Natural killer cell (primary cell): ENCODE measurements around the gene P2RX4. TPM values are rescaled to one million over a fixed set of nuclear protein-coding genes. Genes with fewer than 3 reads are reported as not detected.

ENCODE experiments used
- ATAC-seq, 3 donors: fragments of 150-1000 bp in 2 of 3; fragments of 200-7000 bp in 1 of 3; cut with Tn5 transposase; 1 replicate in 1 of 3; 2 replicates in 2 of 3; pipeline ENCODE4 v1.10.0; 2021; ENCODE audit warnings: mild to moderate bottlenecking in 2 of 3, moderate library complexity in 2 of 3
- DNase-seq, 2 donors: peaks; one replicate each; pipeline versions ENCODE4 v3.0.0 to v3.0.0-alpha.2; 2013 to 2021; ENCODE audit warnings: mixed read lengths in 1 of 2
- H3K27ac ChIP-seq: one replicate; pipeline ENCODE4 v1.5.1; 2013; ENCODE audit warnings: mild to moderate bottlenecking, low read length
- H3K27me3 ChIP-seq: one replicate; pipeline ENCODE4 v1.6.1; 2013; ENCODE audit warnings: low read length; ENCODE audit not compliant: control insufficient read depth, insufficient read depth
- H3K36me3 ChIP-seq: one replicate; pipeline ENCODE4 v1.6.1; 2013; ENCODE audit warnings: low read length; ENCODE audit not compliant: control insufficient read depth, insufficient read depth
- H3K4me1 ChIP-seq: one replicate; pipeline ENCODE4 v1.6.1; 2013; ENCODE audit warnings: low read length; ENCODE audit not compliant: control insufficient read depth, insufficient read depth
- H3K4me3 ChIP-seq: one replicate; pipeline ENCODE4 v1.5.1; 2013; ENCODE audit warnings: low read length
- H3K9me3 ChIP-seq: one replicate; pipeline ENCODE4 v1.6.1; 2013; ENCODE audit warnings: low read length; ENCODE audit not compliant: control insufficient read depth, insufficient read depth
- H3K27ac Mint-ChIP-seq, 2 donors: one replicate each; pipeline ENCODE4 v1.8.0; 2022; ENCODE audit warnings: mild to moderate bottlenecking in 2 of 2, mixed read lengths in 2 of 2, moderate library complexity in 1 of 2
- H3K27me3 Mint-ChIP-seq, 2 donors: one replicate each; pipeline ENCODE4 v1.8.0; 2022; ENCODE audit warnings: low read depth in 2 of 2, mixed read lengths in 2 of 2
- H3K36me3 Mint-ChIP-seq: one replicate; pipeline ENCODE4 v1.8.0; 2022; ENCODE audit warnings: mixed read lengths
- H3K4me1 Mint-ChIP-seq, 2 donors: one replicate each; pipeline ENCODE4 v1.8.0; 2022; ENCODE audit warnings: mixed read lengths in 2 of 2
- H3K4me3 Mint-ChIP-seq: one replicate; pipeline ENCODE4 v1.8.0; 2022; ENCODE audit warnings: mild to moderate bottlenecking, moderate library complexity, mixed read lengths
- H3K9me3 Mint-ChIP-seq, 2 donors: one replicate each; pipeline ENCODE4 v1.8.0; 2022; ENCODE audit warnings: mixed read lengths in 2 of 2
- WGBS: methylation state at CpG from one replicate; pipeline ENCODE4 v1.1.7; 2013; ENCODE audit warnings: missing lambda C conversion rate; ENCODE audit not compliant: insufficient coverage; 5-methylcytosine and 5-hydroxymethylcytosine counted together
- intact Hi-C: fragments of 100-400 bp; cut with micrococcal nuclease; formaldehyde crosslinking; loops from one replicate; pipeline ENCODE4 v1.14.2; 2022
- total RNA-seq, 4 donors: library from RNA; stranded (reverse); fragments of 120-200 nt in 1 of 4; gene quantifications; one replicate each; pipeline versions ENCODE4 v1.2.3 to v1.2.4, GENCODE V29; 2013 to 2022
- TF ChIP-seq, protein P1 (sequence below): fragments of 200-600 bp; IDR thresholded peaks from one replicate; pipeline ENCODE4 v1.8.0; 2022; ENCODE audit warnings: antibody characterized with exemption

Gene P2RX4
- total RNA-seq, 3 donors from 2014 or later (not counting 1 experiment from before 2014, with no cell fraction given) = 34.8 to 39.3 (median 38.2) TPM

DNA sequence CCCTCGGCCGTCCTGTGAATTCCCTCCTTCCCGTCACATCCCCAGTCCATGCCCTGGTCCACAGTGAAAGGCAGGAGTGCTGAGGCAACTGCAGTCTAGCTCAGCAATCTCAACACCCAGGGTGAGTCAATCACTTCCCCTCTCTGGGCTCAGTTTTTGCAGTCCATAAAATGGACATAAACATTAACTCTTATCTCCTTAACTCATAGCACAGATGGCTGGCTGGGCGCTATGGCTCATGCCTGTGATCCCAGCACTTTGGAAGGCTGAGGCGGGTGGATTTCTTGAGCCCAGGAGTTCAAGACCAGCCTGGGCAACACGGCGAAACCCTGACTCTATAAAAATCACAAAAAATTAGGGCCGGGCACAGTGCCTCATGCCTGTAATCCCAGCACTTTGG is 54.2 kb downstream of the P2RX4 start:
- Mint-ChIP-seq H3K4me3 (no peak overlapping the region), H3K27ac (no peak overlapping the region), H3K27me3 (no peaks in the 10 kb centered on the region), H3K36me3 (peaks cover 5% of the 10 kb centered on the region), H3K4me1 (no peaks in the 10 kb centered on the region), H3K9me3 (no peaks in the 10 kb centered on the region)
- WGBS = 96% methylated on average over 8 of the region's 8 CpGs
- DNase-seq (no peak), ATAC-seq (no peak)
- peaks cover 33% of the 10 kb centered on the region for H3K36me3 ChIP-seq
- no peaks in the 10 kb centered on the region for H3K9me3 ChIP-seq
- intact Hi-C loops = no loop called here
- no peaks in the 10 kb centered on the region for H3K4me1 ChIP-seq
- no peak overlapping the region for H3K4me3 ChIP-seq
- H3K27ac ChIP-seq = no peak overlapping the region
- TF ChIP-seq, protein P1, sequence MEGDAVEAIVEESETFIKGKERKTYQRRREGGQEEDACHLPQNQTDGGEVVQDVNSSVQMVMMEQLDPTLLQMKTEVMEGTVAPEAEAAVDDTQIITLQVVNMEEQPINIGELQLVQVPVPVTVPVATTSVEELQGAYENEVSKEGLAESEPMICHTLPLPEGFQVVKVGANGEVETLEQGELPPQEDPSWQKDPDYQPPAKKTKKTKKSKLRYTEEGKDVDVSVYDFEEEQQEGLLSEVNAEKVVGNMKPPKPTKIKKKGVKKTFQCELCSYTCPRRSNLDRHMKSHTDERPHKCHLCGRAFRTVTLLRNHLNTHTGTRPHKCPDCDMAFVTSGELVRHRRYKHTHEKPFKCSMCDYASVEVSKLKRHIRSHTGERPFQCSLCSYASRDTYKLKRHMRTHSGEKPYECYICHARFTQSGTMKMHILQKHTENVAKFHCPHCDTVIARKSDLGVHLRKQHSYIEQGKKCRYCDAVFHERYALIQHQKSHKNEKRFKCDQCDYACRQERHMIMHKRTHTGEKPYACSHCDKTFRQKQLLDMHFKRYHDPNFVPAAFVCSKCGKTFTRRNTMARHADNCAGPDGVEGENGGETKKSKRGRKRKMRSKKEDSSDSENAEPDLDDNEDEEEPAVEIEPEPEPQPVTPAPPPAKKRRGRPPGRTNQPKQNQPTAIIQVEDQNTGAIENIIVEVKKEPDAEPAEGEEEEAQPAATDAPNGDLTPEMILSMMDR = no peak
- H3K27me3 ChIP-seq = no peaks in the 10 kb centered on the region

DNA sequence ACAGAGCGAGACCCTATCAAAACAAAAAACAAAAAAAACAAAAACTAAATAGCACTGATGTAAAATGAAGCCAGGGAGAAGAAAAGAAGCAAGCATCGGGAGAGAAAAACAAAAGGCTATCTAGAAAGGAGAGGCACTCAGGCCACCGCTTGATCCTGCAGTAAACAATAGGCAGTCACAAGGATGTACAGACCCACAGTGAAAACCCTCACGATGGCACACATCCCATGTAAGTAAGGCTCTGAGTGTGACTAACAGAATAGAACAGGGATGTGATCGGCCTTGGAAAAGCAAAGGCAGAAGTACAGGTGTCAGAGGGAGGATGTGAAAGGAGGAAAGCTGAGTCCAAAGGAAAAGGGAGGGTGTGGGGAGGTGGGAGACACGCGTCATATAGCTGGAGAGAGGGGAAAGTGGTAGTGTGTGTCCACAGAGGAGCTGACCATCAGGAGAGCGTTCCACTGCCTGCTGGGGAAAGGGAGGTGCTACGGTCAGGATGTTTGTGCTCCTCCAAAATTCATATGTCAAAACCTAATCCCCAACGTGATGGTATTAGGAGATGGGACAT is 55.1 kb downstream of the P2RX4 start:
- Histone ChIP-seq H3K4me3 (no peak overlapping the region), H3K27ac (no peak overlapping the region), H3K4me1 (no peaks in the 10 kb centered on the region), H3K9me3 (no peaks in the 10 kb centered on the region), H3K36me3 (peaks cover 28% of the 10 kb centered on the region), H3K27me3 (no peaks in the 10 kb centered on the region)
- Mint-ChIP-seq H3K4me1 (no peaks in the 10 kb centered on the region), H3K9me3 (no peaks in the 10 kb centered on the region), H3K4me3 (no peak overlapping the region), H3K27ac (no peak overlapping the region), H3K27me3 (no peaks in the 10 kb centered on the region), H3K36me3 (no peaks in the 10 kb centered on the region)
- no peak for ATAC-seq
- intact Hi-C loops = no loop called here
- DNase-seq = no peak
- TF ChIP-seq, protein P1 = no peak
- 94% methylated on average over 7 of the region's 10 CpGs for WGBS

DNA sequence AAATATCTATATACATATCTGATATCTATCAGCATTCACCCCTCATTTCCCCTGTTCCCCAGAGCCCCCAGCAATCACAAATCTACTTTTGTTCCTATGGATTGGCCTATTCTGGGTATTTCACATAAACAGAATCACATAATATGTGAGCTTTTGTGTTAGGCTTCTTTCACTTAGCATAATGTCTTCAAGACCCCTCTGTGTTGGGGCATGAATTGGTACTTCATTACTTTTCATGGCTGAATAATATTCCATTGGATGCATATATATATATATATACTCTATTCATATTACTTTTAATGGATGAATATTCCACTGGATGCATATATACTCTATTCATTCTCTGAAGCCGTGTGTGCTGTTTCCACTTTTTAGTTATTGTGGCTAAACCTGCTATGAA is 57.9 kb downstream of the P2RX4 start:
- no peak overlapping the region for H3K4me3 Mint-ChIP-seq
- H3K27ac Mint-ChIP-seq = no peak overlapping the region
- H3K9me3 Mint-ChIP-seq = no peaks in the 10 kb centered on the region
- Histone ChIP-seq H3K9me3 (no peaks in the 10 kb centered on the region), H3K4me3 (no peak overlapping the region), H3K36me3 (peaks cover 22% of the 10 kb centered on the region), H3K27ac (no peak overlapping the region), H3K4me1 (no peaks in the 10 kb centered on the region), H3K27me3 (no peaks in the 10 kb centered on the region)
- no peaks in the 10 kb centered on the region for H3K36me3 Mint-ChIP-seq
- ATAC-seq (no peak), DNase-seq (no peak)
- TF ChIP-seq, protein P1 = no peak
- WGBS = no CpG with 5 or more reads among the region's 1 CpG
- H3K27me3 Mint-ChIP-seq = no peaks in the 10 kb centered on the region
- intact Hi-C loops = no loop called here
- H3K4me1 Mint-ChIP-seq = no peaks in the 10 kb centered on the region

DNA sequence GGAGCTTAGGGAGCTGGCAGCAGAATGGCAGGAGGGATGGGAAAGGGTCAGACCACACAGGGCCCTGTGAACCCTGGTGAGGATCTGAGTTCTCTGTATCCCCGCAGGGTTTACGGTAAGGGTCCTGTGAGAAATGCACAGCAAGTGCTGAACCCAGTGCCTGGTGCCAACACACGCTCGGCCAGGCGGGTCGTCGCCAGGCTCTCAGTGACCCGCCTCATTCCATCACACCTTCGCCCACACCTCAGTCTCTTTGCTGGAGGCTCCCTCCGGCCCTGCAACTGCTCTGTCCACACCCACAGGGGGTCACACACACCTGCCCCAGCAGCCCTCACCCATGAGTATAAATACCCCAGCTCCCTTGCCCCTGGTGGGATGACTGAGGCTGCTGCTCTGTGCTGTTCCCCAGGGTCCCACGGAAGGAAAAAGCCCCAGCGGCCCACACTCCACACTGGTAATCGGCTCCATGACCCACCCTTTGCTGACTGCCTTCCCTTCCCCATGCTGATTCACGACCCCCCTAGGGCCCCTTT is 63.5 kb downstream of the P2RX4 start:
- intact Hi-C loops = no loop called here
- Histone ChIP-seq H3K9me3 (no peaks in the 10 kb centered on the region), H3K27ac (no peak overlapping the region), H3K27me3 (no peaks in the 10 kb centered on the region), H3K36me3 (peaks cover 15% of the 10 kb centered on the region), H3K4me3 (no peak overlapping the region), H3K4me1 (no peaks in the 10 kb centered on the region)
- H3K4me3 Mint-ChIP-seq = no peak overlapping the region
- TF ChIP-seq, protein P1 = no peak
- H3K4me1 Mint-ChIP-seq = no peaks in the 10 kb centered on the region
- 98% methylated on average over 14 of the region's 14 CpGs for WGBS
- DNase-seq (no peak), ATAC-seq (no peak)
- no peaks in the 10 kb centered on the region for H3K36me3 Mint-ChIP-seq
- H3K27ac Mint-ChIP-seq = no peak overlapping the region
- no peaks in the 10 kb centered on the region for H3K9me3 Mint-ChIP-seq
- H3K27me3 Mint-ChIP-seq = no peaks in the 10 kb centered on the region
